HK-2 (cell line): ENCODE measurements around the gene TRIM44.
"Not testable (repeated sequence)": the region's sequence is repeated elsewhere in the genome, so short reads cannot be mapped to it uniquely, and the experiment has no call there.

Experiments
- DNase-seq: peaks from one replicate; pipeline ENCODE4 v3.0.0-alpha.2; 2018; ENCODE audit not compliant: unreplicated experiment

Gene TRIM44

GRCh38 chr11:35753573-35753972, 91.0 kb downstream of the TRIM44 start:
- not testable (repeated sequence) for DNase-seq

- not testable (repeated sequence) for DNase-seq
These were observed 97.4 kb downstream of the TRIM44 start for GRCh38 chr11:35759951-35760350.

- DNase-seq = no peak
These were observed 99.3 kb downstream of the TRIM44 start for GRCh38 chr11:35761899-35762298.

- no peak for DNase-seq
These were observed 100.7 kb downstream of the TRIM44 start for GRCh38 chr11:35763301-35763700.

- no peak for DNase-seq
These were observed 101.2 kb downstream of the TRIM44 start for GRCh38 chr11:35763765-35764164.

GRCh38 chr11:35764417-35764816, 101.8 kb downstream of the TRIM44 start:
- no peak for DNase-seq

GRCh38 chr11:35765211-35765610, 102.6 kb downstream of the TRIM44 start:
- DNase-seq = no peak

GRCh38 chr11:35766651-35767050, 104.1 kb downstream of the TRIM44 start:
- no peak for DNase-seq

GRCh38 chr11:35770425-35770824, 107.8 kb downstream of the TRIM44 start:
- not testable (repeated sequence) for DNase-seq

- no peak for DNase-seq
These were observed 109.1 kb downstream of the TRIM44 start for GRCh38 chr11:35771722-35772121.

GRCh38 chr11:35777241-35777640, 114.7 kb downstream of the TRIM44 start:
- not testable (repeated sequence) for DNase-seq

- DNase-seq = not testable (repeated sequence)
These were observed 116.4 kb downstream of the TRIM44 start for GRCh38 chr11:35778943-35779342.

- no peak for DNase-seq
These were observed 116.8 kb downstream of the TRIM44 start for GRCh38 chr11:35779409-35779808.

GRCh38 chr11:35780951-35781860, 118.6 kb downstream of the TRIM44 start:
- no peak for DNase-seq

GRCh38 chr11:35781861-35782470, 119.4 kb downstream of the TRIM44 start:
- DNase-seq = no peak

GRCh38 chr11:35783809-35784208, 121.2 kb downstream of the TRIM44 start:
- no peak for DNase-seq

- no peak for DNase-seq
These were observed 122.1 kb downstream of the TRIM44 start for GRCh38 chr11:35784699-35785098.

- DNase-seq = no peak
These were observed 123.0 kb downstream of the TRIM44 start for GRCh38 chr11:35785287-35786167.

GRCh38 chr11:35786188-35786587, 123.6 kb downstream of the TRIM44 start:
- DNase-seq = no peak

- no peak for DNase-seq
These were observed 124.5 kb downstream of the TRIM44 start for GRCh38 chr11:35787013-35787504.

- no peak for DNase-seq
These were observed 125.1 kb downstream of the TRIM44 start for GRCh38 chr11:35787626-35788025.
